RKO (cell line): ENCODE results near the gene PDE8A.
"Not testable (repeated sequence)": the region's sequence is repeated elsewhere in the genome, so short reads cannot be mapped to it uniquely, and the experiment has no call there.

Experiments used
- DNase-seq: peaks from one replicate; pipeline ENCODE4 v3.0.0-alpha.2; 2016; ENCODE audit warnings: low spot score

PDE8A gene

DNA sequence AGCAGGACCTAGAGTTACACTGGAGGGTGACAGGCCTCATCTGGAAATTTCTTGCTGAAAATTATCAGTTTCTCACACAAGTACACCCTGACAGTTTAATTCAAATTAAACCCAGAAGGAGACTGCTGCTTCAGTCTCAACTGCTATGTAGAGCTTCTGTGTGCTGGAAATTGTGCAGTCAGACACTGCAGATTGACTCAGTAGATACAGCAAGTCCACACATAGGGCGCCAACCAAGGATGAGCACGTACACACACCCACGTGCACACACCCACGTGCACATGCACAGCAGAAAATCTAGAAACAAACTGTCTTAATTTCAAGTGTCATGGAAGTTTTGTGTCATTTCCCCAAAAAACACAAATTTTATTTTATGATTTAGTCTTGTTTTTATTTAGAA, 192.9 kb downstream of the PDE8A start:
- no peak for DNase-seq

DNA sequence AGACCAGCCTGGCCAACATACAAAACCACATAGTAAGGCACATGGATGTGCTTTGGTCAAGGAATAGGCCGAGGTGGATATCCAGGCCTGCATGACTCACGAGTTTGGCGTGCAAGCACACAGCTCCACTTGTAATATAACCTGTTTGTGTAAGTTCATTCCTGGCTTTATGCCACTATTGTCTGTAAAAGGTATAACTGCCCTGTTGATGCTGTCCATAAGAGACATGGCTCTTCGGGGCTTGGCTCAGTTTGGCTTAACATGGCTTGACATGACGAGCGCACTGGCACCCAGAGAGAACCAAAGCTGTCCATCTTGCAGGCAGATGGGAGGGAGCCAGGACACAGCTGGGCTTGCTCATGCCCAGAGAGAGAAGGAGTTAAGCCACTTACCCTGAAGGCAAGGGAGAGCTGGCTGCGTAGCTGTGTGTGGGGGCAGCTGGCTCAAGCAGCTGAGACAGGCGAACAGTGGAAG, 195.4 kb downstream of the PDE8A start:
- not testable (repeated sequence) for DNase-seq

DNA sequence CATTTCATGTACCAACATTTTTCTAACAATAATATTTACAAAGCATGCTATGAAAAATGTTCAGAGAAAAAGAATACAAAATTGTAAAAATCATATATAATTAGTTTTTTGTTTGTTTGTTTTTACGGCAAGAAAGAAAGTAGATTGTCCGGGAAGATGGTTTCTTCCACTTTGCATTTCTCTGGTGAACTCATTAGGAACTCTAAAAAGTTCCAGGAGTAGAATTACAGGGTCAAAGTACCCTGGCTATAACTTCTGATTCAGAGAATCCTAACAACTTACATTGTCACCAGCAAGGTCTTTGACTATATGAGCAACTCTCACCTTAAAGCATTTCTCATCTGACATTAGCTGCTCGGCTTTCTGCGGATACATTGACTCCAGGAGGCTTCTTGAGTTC, 196.7 kb downstream of the PDE8A start:
- no peak for DNase-seq

DNA sequence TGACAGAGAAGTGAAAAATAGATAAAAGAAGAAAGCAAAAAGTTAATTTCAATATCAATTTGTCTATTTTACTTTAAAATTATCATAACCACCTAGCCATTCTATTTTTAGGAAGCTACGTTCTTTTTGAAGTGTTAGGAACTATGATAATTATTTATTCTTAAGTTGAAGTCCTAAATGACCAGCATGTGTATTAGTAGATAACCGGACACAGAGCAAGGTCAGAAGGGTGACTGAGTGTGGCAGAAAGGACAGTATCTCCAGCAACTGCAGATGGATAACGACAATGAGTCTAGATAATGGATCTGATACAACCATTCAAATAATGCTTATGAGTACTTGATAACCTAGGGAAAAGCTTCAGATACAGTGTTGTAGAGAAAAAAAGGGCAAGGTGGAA, 198.0 kb downstream of the PDE8A start:
- DNase-seq: no peak

DNA sequence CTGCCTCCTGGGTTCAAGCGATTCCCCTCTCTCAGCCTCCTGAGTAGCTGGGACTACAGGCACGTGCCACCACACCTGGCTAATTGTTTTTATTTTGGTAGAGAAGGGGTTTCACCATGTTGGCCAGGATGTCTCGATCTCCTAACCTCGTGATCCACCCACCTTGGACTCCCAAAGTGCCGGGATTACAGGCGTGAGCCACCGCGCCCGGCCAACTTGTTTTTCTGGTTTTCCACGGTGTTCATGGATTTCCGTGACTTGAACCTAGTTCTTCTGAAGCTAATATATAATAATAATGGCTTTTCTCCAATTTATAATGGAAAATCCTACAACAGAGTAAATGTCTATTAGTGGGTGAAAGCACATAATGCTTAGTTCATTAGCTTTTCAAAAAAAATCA, 203.7 kb downstream of the PDE8A start:
- not testable (repeated sequence) for DNase-seq

DNA sequence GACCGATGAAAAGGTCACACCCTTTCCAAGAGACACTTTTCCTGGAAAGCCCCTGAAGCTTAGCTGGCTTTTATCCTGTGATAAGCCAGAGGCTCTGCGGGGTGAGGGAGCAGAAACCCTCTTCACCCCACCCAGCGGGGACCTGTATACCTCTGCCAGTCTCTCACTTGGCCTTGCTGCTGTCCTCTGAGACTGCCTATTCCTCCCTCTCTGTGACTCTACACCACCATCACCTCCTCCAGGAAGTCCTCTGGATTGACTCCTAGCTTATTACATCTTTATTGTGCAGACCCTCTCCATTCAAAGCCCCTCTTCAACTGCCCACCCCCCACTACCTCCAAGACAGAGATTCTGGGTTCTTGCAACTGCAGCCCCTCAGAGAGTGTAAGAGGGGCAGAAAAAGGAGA, 206.5 kb downstream of the PDE8A start:
- DNase-seq: not testable (repeated sequence)
